ENCODE measurements around the gene SPRR2G. TPM values are rescaled to one million over a fixed set of nuclear protein-coding genes. Genes with fewer than 3 reads are reported as not detected.
"Not testable (repeated sequence)": the region's sequence is repeated elsewhere in the genome, so short reads cannot be mapped to it uniquely, and the experiment has no call there.

Gene SPRR2G
- total RNA-seq, 2 donors from 2014 or later, result not detected

DNA sequence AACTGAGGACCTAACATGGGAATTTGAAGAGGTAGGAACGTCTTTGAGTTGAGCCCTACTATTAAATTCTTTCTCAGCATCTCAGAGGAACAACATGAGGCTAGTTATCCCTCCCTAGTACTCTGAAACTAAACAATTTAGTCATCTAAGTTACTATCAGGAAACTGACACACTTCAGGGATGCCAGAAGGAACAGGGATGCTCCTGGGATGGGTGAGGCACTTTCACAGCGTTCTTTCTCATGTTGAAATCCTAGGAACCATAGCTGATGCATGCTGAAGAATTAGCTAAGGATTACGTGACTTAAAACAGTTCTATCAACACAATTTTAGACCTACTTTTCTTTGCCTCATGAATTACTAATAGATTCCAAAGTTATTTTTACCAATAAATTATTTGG is 1.8 kb upstream of the SPRR2G start:
- no peaks in the 10 kb centered on the region for H3K36me3 ChIP-seq
- H3K9me3 ChIP-seq, result no peaks in the 10 kb centered on the region
- no peak overlapping the region for H3K4me3 ChIP-seq
- ATAC-seq (ENCODE audit: insufficient number of reproducible peaks, low FRiP score, low read depth) (no peak), DNase-seq (ENCODE audit: low spot score) (no peak)
- TF ChIP-seq, protein P1, sequence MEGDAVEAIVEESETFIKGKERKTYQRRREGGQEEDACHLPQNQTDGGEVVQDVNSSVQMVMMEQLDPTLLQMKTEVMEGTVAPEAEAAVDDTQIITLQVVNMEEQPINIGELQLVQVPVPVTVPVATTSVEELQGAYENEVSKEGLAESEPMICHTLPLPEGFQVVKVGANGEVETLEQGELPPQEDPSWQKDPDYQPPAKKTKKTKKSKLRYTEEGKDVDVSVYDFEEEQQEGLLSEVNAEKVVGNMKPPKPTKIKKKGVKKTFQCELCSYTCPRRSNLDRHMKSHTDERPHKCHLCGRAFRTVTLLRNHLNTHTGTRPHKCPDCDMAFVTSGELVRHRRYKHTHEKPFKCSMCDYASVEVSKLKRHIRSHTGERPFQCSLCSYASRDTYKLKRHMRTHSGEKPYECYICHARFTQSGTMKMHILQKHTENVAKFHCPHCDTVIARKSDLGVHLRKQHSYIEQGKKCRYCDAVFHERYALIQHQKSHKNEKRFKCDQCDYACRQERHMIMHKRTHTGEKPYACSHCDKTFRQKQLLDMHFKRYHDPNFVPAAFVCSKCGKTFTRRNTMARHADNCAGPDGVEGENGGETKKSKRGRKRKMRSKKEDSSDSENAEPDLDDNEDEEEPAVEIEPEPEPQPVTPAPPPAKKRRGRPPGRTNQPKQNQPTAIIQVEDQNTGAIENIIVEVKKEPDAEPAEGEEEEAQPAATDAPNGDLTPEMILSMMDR (IDR thresholded peaks at IDR 0.05), result no peak
- no peak overlapping the region for H3K27ac ChIP-seq
- H3K27me3 ChIP-seq (replicated peaks; ENCODE audit: insufficient read depth), result no peaks in the 10 kb centered on the region
- no peaks in the 10 kb centered on the region for H3K4me1 ChIP-seq (ENCODE audit: control insufficient read depth in 1 of 2, low read depth in 2 of 2)

DNA sequence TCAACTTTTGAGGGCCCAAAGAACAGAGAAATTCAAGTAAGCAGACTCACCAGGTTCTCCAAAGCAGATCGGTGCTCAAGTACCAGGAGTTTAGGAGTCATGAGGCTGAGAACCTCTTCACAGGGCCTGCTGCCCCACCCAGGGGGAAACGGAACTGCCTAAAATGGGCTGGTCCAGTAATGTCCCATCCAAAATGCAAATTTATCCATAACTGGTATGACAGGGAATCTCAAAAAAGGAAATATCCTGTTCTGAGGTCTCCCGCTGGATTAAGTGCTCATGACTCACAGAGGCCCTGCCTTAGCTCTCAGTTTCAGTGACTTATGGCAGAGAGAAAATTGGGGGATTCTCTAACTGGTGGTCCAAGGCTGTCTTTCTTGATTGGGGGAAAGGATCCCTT is 9.3 kb downstream of the SPRR2G start:
- Histone ChIP-seq H3K4me1 (ENCODE audit: control insufficient read depth in 1 of 2, low read depth in 2 of 2) (no peaks in the 10 kb centered on the region), H3K9me3 (no peaks in the 10 kb centered on the region), H3K27me3 (replicated peaks; ENCODE audit: insufficient read depth) (no peaks in the 10 kb centered on the region), H3K4me3 (no peak overlapping the region), H3K27ac (no peak overlapping the region), H3K36me3 (no peaks in the 10 kb centered on the region)
- TF ChIP-seq, protein P1 (IDR thresholded peaks at IDR 0.05), result no peak
- ATAC-seq (ENCODE audit: insufficient number of reproducible peaks, low FRiP score, low read depth), result no peak
- no peak for DNase-seq (ENCODE audit: low spot score)

DNA sequence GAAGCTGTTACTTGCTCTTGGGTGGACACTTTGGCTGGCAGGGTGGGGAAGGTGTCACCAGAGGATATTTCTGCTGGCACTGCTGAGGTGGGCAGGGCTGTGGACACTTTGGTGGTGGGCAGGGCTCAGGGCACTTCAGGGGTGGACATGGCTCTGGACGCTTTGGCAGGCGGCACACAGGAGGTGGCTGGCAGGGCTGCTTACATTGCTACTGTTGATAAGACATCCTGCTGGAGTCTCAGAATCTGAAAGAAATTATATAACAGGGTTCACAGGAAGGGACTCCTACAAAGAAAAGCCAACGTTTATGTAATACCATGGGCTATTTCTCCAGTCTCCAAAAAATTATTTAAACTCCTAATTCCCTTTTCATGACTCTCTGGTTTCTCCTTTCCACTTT is 10.2 kb downstream of the SPRR2G start:
- H3K4me1 ChIP-seq (ENCODE audit: control insufficient read depth in 1 of 2, low read depth in 2 of 2), result no peaks in the 10 kb centered on the region
- H3K36me3 ChIP-seq, result no peaks in the 10 kb centered on the region
- H3K9me3 ChIP-seq, result no peaks in the 10 kb centered on the region
- TF ChIP-seq, protein P1 (IDR thresholded peaks at IDR 0.05), result no peak
- no peak overlapping the region for H3K4me3 ChIP-seq
- H3K27ac ChIP-seq, result no peak overlapping the region
- ATAC-seq (ENCODE audit: insufficient number of reproducible peaks, low FRiP score, low read depth), result no peak
- no peak for DNase-seq (ENCODE audit: low spot score)
- no peaks in the 10 kb centered on the region for H3K27me3 ChIP-seq (replicated peaks; ENCODE audit: insufficient read depth)

DNA sequence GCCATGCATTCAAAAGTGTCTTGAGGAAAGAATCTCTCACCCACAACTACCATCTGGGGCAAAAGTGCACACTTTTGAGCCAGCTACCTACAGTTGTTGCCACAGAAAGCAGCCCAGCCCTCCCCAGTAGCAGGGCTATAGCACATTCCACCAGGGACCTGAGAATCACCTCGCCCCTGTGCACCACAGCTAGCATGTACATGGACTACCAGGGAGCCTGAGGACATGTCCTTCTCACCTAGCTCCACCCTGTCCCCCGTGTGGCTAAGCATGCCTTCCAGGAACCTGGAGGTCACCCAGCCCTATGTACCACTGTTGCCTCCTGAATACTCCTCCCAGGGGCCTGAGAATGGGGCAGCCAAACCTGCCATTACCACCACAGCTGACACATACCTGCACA is 16.9 kb downstream of the SPRR2G start:
- H3K27ac ChIP-seq, result no peak overlapping the region
- no peaks in the 10 kb centered on the region for H3K27me3 ChIP-seq (replicated peaks; ENCODE audit: insufficient read depth)

DNA sequence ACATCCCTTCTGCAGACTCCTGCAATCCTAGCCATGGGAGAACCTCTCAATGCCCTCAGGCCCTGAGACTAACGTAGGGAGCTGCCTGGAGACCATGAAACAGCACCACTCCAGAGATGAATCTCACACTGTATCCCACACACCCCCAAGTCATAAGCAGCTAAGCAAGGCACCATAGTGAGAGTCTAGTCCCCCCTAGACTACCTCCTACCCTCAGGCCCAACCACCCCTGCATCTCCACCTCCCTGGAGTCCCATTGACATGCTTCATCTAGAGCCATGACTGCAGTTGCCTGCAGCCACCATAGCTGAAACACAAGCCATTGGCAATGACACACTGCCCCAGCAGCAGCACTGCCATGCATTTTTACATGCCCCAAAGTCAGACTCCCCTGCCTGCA is 17.4 kb downstream of the SPRR2G start:
- Histone ChIP-seq H3K27me3 (replicated peaks; ENCODE audit: insufficient read depth) (no peaks in the 10 kb centered on the region), H3K27ac (no peak overlapping the region), H3K36me3 (no peaks in the 10 kb centered on the region), H3K4me3 (no peak overlapping the region), H3K9me3 (no peaks in the 10 kb centered on the region), H3K4me1 (ENCODE audit: control insufficient read depth in 1 of 2, low read depth in 2 of 2) (no peaks in the 10 kb centered on the region)
- ATAC-seq (ENCODE audit: insufficient number of reproducible peaks, low FRiP score, low read depth) (no peak), DNase-seq (ENCODE audit: low spot score) (no peak)
- TF ChIP-seq, protein P1 (IDR thresholded peaks at IDR 0.05), result no peak

More for the DNA sequence above, 16.9 kb downstream of the SPRR2G start:
- Histone ChIP-seq H3K9me3 (no peaks in the 10 kb centered on the region), H3K36me3 (no peaks in the 10 kb centered on the region), H3K4me1 (ENCODE audit: control insufficient read depth in 1 of 2, low read depth in 2 of 2) (no peaks in the 10 kb centered on the region), H3K4me3 (no peak overlapping the region)
- no peak for ATAC-seq (ENCODE audit: insufficient number of reproducible peaks, low FRiP score, low read depth)
- TF ChIP-seq, protein P1 (IDR thresholded peaks at IDR 0.05), result no peak
- no peak for DNase-seq (ENCODE audit: low spot score)

DNA sequence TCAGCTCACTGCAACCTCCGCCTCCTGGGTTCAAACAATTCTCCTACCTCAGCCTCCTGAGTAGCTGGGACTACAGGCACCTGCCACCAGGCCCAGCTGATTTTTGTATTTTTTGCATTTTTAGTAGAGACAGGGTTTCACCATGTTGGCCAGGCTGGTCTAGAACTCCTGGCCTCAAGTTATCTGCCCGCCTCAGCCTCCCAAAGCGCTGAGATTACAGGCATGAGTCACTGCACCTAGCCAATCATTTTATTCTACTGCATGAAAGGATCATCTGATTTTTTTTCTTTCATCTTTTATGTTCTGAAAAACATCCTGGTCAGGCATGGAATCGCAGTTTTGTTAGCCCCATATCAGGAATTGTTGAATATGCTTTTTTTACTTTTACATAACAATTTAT is 22.0 kb downstream of the SPRR2G start:
- not testable (repeated sequence) for H3K27ac ChIP-seq; H3K27me3 ChIP-seq (replicated peaks; ENCODE audit: insufficient read depth); ATAC-seq (ENCODE audit: insufficient number of reproducible peaks, low FRiP score, low read depth); H3K4me1 ChIP-seq (ENCODE audit: control insufficient read depth in 1 of 2, low read depth in 2 of 2); H3K9me3 ChIP-seq; H3K36me3 ChIP-seq; H3K4me3 ChIP-seq; DNase-seq (ENCODE audit: low spot score)

Data from thoracic aorta (tissue), 2 donors.